ENCODE data around the gene TRIM73. TPM values are rescaled to one million over a fixed set of nuclear protein-coding genes. Genes with fewer than 3 reads are reported as not detected.

TRIM73 gene
- total RNA-seq, result 0.32 and 0.91 TPM in 2 replicates

GRCh38 chr7:75395329-75395728 is at the start of gene TRIM73:
Gene TRIM73, plus strand, starts transcription at chr7:75395629. Its CDS starts 3,305 bp downstream, at chr7:75398934.

Other genes with a start within 250 kb of the TRIM73 start
- gene POM121C, start 90.7 kb downstream of the TRIM73 start, total RNA-seq, result 4.5 and 11.9 TPM in 2 replicates
- not detected in 2 replicates for gene SPDYE5, start 96.7 kb downstream of the TRIM73 start, total RNA-seq